RWPE2 (cell line): ENCODE measurements around the gene PDE4A.
A peak's percentile ranks its signal among the peaks of the same experiment; 100 is the strongest.

Experiments
- ATAC-seq: fragments of 200-7000 bp; cut with Tn5 transposase; 3 replicates; pipeline ENCODE4 v1.9.1; 2021; ENCODE audit warnings: low read depth
- DNase-seq: peaks from one replicate; pipeline ENCODE4 v3.0.0-alpha.2; 2020; ENCODE audit warnings: low spot score
- H3K27ac ChIP-seq: fragments of 450-650 bp; 2 replicates; pipeline ENCODE4 v1.5.1; 2017; ENCODE audit warnings: mild to moderate bottlenecking; ENCODE audit not compliant: poor library complexity, severe bottlenecking
- H3K27me3 ChIP-seq: fragments of 250-450 bp; sonication (Bioruptor Pico); 2 replicates; pipeline ENCODE4 v1.5.1; 2021; ENCODE audit warnings: mild to moderate bottlenecking, moderate library complexity; ENCODE audit not compliant: insufficient read depth, poor library complexity, severe bottlenecking
- H3K36me3 ChIP-seq: fragments of 250-450 bp; sonication (Bioruptor Pico); 2 replicates; pipeline ENCODE4 v1.5.1; 2020; ENCODE audit warnings: low read depth, mild to moderate bottlenecking, moderate library complexity
- H3K4me1 ChIP-seq: fragments of 250-450 bp; sonication (Bioruptor Pico); 2 replicates; pipeline ENCODE4 v1.5.1; 2021; ENCODE audit warnings: mild to moderate bottlenecking, moderate library complexity; ENCODE audit not compliant: insufficient read depth, poor library complexity, severe bottlenecking
- H3K4me3 ChIP-seq: fragments of 250-450 bp; sonication (Bioruptor Pico); 2 replicates; pipeline ENCODE4 v1.5.1; 2021; ENCODE audit warnings: mild to moderate bottlenecking, moderate library complexity; ENCODE audit not compliant: severe bottlenecking
- H3K9me3 ChIP-seq: fragments of 250-450 bp; sonication (Bioruptor Pico); 2 replicates; pipeline ENCODE4 v1.5.1; 2021; ENCODE audit warnings: mild to moderate bottlenecking, moderate library complexity; ENCODE audit not compliant: severe bottlenecking
- CTCF ChIP-seq: fragments of 450-650 bp; IDR thresholded peaks from one replicate; pipeline ENCODE4 v1.5.1; 2017; ENCODE audit warnings: mild to moderate bottlenecking, moderate library complexity; ENCODE audit not compliant: poor library complexity, severe bottlenecking

The PDE4A gene

GRCh38 chr19:10389863-10390262 lies 30.5 kb upstream of the PDE4A start:
- Histone ChIP-seq H3K9me3 (no peaks in the 10 kb centered on the region), H3K27me3 (no peaks in the 10 kb centered on the region), H3K36me3 (peaks cover 41% of the 10 kb centered on the region), H3K27ac (no peak overlapping the region), H3K4me1 (no peaks in the 10 kb centered on the region), H3K4me3 (no peak overlapping the region)
- no peak for ATAC-seq
- DNase-seq, result no peak
- no peak for TF ChIP-seq CTCF

DNA sequence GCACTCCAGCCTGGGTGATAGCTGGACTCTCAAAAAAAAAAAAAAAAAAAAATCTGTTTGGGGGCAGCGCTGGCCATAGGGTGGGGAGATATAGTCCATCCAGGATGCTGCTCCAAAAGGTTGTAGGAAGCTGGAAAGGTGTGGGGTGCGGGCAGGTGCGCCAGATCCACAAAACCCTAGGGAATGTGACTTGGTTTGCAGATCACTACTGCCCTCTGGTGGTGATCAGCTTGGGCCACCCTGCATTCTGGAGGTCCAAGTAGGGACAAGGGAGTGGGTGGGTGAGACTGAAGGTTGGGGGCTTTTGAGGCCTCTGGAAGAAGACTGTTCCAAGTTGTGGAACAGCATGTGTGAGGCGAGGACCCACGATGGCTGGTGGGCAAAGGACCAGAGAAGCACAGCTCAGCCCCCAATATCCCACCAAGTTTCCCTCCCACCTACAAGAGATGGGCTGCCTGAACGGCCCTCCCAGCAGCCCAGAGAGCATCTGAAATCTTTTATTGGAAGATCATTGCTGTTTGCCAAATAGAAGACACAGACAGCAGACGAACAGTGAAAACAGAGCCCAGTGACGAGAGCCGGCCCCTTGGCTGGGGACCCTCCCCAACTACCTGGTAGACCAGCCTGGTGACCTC lies 29.6 kb upstream of the PDE4A start:
- Histone ChIP-seq H3K27me3 (no peaks in the 10 kb centered on the region), H3K9me3 (no peaks in the 10 kb centered on the region), H3K4me3 (no peak overlapping the region), H3K4me1 (no peaks in the 10 kb centered on the region), H3K36me3 (peaks cover 47% of the 10 kb centered on the region), H3K27ac (no peak overlapping the region)
- DNase-seq, result no peak
- TF ChIP-seq CTCF, result peak; percentile 83
- ATAC-seq, result peak; percentile 53; the same call in 2 of the 3 replicates

- H3K36me3 ChIP-seq, result peaks cover 47% of the 10 kb centered on the region
- DNase-seq (no peak), ATAC-seq (no peak)
- no peak for TF ChIP-seq CTCF
- H3K4me1 ChIP-seq, result no peaks in the 10 kb centered on the region
- H3K27me3 ChIP-seq, result no peaks in the 10 kb centered on the region
- no peaks in the 10 kb centered on the region for H3K9me3 ChIP-seq
- H3K27ac ChIP-seq, result no peak overlapping the region
- no peak overlapping the region for H3K4me3 ChIP-seq
Measured at GRCh38 chr19:10392120-10392519, 28.2 kb upstream of the PDE4A start.

- Histone ChIP-seq H3K4me3 (no peak overlapping the region), H3K36me3 (peaks cover 50% of the 10 kb centered on the region), H3K9me3 (no peaks in the 10 kb centered on the region), H3K4me1 (no peaks in the 10 kb centered on the region), H3K27me3 (no peaks in the 10 kb centered on the region), H3K27ac (no peak overlapping the region)
- TF ChIP-seq CTCF, result no peak
- ATAC-seq (no peak), DNase-seq (no peak)
Measured at GRCh38 chr19:10393137-10393536, 27.2 kb upstream of the PDE4A start.

DNA sequence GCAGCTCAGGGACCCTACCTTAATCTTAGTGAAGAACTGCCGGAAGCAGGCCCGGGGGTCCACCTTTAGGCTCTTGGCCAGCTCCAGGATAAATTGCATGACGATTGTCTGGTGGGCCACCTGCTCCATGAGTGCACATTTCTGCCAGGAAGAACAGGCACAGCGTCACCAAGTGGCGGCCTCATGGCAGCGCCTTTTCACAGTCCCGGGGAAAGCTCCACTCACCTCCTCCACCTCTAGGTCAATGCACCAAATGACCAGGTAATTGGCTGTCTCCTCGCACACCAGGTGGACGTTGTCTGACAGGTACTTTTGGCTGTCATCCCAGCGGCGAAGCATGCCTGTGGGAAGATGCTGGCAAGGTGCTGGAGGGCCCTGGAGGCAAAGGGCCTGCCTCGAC lies 25.3 kb upstream of the PDE4A start:
- Histone ChIP-seq H3K4me3 (no peak overlapping the region), H3K27ac (no peak overlapping the region), H3K27me3 (no peaks in the 10 kb centered on the region), H3K4me1 (no peaks in the 10 kb centered on the region), H3K36me3 (peaks cover 62% of the 10 kb centered on the region), H3K9me3 (no peaks in the 10 kb centered on the region)
- ATAC-seq (no peak), DNase-seq (no peak)
- TF ChIP-seq CTCF, result no peak
